Measurements from ENCODE around the gene PVR.

- TF ChIP-seq, protein P1, sequence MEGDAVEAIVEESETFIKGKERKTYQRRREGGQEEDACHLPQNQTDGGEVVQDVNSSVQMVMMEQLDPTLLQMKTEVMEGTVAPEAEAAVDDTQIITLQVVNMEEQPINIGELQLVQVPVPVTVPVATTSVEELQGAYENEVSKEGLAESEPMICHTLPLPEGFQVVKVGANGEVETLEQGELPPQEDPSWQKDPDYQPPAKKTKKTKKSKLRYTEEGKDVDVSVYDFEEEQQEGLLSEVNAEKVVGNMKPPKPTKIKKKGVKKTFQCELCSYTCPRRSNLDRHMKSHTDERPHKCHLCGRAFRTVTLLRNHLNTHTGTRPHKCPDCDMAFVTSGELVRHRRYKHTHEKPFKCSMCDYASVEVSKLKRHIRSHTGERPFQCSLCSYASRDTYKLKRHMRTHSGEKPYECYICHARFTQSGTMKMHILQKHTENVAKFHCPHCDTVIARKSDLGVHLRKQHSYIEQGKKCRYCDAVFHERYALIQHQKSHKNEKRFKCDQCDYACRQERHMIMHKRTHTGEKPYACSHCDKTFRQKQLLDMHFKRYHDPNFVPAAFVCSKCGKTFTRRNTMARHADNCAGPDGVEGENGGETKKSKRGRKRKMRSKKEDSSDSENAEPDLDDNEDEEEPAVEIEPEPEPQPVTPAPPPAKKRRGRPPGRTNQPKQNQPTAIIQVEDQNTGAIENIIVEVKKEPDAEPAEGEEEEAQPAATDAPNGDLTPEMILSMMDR (conservative IDR thresholded peaks at IDR 0.05), result no peak
- no peak for TF ChIP-seq EZH2 (IDR thresholded peaks at IDR 0.05; ENCODE audit: low read depth)
These were observed 9.6 kb downstream of the PVR start for GRCh38 chr19:44653343-44653742.
